ENCODE measurements around the gene SCN3B.

SCN3B gene

GRCh38 chr11:123653827-123654565 is 428 bp downstream of the SCN3B start:
- peak; percentile 68 for DNase-seq

DNA sequence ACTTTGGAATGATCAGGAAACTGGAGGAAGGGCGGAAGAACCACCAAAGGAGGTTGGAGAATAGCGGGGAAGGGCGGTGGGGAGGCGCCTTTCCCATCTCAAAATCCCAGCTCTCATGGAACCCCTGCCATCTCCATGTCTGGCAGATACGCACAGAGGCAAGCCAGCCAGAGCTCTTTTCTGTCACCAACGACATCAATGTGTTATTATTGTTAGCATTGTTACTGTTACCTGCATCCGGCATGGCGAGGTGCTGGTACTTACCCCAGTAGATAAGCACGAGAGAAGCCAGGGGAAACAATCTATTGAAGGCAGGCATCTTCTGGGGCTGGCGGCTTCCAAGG is 969 bp downstream of the SCN3B start:
- no peak for DNase-seq

DNA sequence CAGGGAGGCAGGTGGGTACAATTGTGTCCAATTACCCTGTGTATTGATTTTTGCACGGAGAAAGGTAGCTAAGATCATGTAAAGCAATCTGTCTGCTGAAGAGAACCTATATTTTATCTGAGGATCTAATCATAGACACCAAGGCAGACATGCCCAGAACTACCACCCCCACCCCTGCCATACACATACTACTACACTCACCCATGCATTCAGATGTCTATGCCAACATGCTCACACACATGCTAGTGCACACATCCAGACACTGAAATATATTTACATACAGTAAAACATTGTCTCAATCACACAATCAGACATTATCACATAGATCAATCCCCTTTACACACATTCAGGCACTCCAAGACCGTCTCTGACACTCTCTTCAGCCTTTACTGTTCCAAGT is 1.8 kb downstream of the SCN3B start:
- no peak for DNase-seq

GRCh38 chr11:123650901-123651300 is 3.5 kb downstream of the SCN3B start:
- no peak for DNase-seq

DNA sequence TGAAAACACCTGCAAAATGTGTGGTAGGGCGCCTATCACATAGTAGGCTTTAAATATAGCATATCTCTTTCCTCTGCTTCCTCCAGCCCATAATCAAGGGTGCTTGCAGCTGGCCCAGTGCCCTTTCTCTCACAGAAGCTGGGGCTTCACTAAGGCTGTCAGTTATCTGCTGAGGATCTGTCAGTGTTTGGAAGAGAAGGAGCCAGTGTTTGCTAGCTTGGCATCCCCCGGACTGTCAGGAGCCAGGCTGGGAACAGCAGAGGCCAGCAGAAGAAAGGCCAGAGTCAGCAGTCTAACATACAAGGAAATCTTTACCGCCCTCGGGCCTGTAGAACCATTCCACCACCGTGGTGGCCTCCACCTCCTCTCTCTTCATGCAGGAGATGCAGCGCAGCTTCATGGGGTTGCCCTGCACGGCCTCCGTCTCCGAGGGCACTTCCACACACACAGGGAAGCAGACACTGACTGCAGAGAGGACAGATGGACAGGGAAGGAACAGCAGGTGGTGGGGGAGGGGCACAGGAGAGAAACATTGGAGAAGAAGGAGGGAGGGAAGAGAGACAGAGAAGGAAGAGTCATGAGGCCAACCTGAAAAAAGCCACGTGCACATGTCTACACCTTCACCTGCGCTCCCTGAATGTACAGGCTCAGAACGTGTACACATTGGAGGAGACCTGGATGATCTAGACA is 9.0 kb downstream of the SCN3B start:
- DNase-seq: no peak

GRCh38 chr11:123642435-123642834 is 12.0 kb downstream of the SCN3B start:
- no peak for DNase-seq

- no peak for DNase-seq
These were observed 13.0 kb downstream of the SCN3B start for GRCh38 chr11:123641495-123641840.

- DNase-seq: peak; percentile 52
These were observed 13.5 kb downstream of the SCN3B start for GRCh38 chr11:123640677-123641494.

- DNase-seq: no peak
These were observed 14.4 kb downstream of the SCN3B start for GRCh38 chr11:123640029-123640428.

GRCh38 chr11:123630126-123630608 is 24.3 kb downstream of the SCN3B start:
- DNase-seq: no peak

DNA sequence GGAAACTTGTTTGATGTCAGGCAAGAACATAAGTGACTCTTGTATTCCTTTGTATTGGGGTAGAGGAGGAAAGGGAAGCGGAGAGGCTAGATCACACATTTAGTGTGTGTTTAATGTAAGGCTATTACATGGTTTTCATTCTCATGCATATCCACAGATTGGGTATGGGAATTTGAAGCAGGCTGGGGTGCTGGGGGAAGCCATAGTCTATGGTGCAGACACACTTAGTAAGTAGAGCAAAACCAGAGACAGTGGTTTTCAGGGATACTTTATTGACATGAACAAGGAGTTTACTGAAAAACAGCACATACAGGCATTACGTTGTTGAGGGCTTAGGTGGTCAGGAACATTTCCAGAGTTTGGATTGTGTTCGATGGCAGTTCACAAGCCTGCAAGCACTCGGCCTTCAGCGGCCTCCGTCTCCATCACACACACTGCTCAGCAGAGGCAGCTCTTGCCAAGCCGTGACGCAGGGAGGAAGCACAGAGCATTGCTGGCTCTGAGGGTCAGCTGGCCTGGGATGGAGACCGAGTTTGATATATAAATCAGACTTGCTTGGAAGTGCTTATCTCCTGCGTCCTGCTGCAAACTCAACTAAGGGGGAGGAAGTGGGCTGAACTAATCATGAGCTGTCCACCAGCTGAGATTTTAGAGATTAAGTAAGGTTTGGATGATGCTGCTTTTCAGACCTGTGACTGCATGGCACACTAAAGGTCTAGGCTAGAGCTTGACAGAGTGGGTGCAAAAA is 25.3 kb downstream of the SCN3B start:
- DNase-seq: no peak

GRCh38 chr11:123624974-123625373 is 29.4 kb downstream of the SCN3B start:
- no peak for DNase-seq

GRCh38 chr11:123622576-123622975 is 31.8 kb downstream of the SCN3B start:
- no peak for DNase-seq

DNA sequence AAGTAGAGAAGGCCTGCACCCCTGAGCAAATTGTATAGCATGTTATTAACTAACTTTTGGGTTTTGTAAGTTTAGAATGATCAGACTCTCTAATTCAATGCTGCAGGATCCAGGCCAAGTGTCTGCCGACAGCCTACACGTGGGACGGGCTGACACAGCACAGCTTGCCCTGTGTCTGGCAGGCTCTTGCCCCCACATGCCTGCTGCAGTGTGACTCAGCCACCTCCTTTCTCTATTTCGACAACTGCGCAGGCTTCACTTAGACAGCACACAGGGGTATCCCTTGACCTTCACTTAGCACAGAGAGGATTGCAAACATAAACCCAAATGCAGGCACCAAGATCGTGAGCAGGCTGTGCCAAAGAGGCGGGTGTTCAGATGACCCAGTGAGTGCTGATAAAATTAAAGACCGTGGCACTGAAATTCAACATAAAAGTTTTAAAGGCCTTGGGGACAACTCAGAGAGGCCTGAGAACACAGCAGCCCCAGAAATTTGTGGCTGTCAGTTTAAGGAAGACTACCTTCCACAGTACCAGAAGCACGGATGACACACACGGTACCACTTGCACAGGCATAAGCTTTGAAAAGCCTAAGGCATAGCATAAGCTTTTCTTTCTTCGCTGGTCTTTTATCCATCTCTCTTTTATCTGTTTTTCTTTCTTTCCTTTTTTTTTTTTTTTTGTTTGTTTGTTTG is 37.8 kb downstream of the SCN3B start:
- DNase-seq: no peak

DNA sequence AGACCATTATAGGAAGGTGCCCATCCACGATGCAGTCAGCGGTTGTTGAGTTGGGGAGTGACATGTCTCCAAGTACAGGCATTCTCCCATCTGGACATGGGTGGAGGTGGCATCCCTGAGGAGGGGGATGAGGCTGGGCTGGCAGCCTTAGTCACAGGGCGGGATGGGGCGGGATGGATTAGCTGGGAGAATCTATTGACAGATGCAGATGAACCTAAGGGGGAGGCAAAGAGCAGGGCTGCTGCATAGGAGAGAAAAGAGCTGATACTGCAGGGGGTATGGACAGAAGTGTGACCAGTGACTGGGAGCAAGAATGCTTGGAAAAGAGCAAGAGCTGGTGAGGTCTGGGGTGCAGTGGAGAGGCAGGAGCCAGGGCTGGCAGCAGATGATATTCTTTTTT is 42.7 kb downstream of the SCN3B start:
- no peak for DNase-seq

- no peak for DNase-seq
These were observed 45.5 kb downstream of the SCN3B start for GRCh38 chr11:123608945-123609344.

DNA sequence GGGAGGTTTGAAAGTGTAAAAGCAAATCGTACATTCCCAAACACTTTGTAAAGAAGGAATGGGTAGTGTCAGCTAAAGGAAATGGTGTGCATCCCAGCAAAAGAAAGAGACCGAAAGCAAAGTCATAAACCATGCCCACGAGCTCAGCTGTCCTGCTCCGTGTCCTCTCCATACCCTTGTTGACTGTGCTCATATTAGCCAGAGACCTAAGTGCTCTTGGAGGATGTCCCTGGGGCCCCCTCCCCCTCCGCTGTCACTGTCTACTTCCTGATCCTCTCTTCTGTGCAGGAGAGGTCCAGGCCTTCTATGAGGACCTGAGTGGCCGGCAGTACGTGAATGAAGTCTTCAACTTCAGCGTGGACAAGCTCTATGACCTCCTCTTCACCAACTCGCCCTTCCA is 46.1 kb downstream of the SCN3B start:
- no peak for DNase-seq

DNA sequence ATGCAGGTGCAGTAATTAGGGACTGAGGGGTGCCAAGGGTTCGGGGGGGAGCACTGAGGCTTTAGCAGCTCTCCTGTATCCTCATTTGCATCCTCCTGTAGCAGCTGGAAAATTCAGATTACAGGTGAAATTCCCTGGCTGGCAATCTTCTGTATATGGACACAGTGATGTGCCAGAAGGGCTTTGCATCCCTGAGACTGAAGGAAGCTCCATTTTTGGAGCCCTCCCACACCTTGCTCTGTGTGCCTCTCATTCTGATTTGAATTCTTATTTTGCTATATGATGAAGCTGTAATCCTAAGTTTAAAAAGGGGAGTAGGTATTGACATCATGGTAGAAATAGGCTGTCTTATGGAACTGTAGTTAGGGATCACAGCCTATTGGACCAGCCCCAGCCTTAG is 46.6 kb downstream of the SCN3B start:
- DNase-seq: no peak

DNA sequence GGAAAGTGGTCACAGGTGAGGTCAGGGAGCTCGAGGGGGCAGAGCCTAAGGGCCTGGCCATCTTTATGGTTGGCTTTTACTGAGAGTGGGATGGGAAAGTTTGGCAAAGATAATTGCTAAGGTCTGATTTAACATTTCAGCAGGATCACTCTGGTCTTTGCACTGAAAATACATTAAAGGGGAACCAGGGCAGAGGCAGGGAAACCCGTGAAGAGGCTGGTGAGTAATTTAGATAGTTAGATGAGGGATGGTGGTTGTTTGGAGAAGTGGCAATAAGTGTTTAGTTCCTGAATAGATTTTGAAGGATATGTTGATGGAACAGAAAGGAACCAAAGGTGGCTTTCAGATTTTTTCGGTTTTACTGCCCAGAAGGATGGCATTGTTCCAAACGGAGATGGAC is 50.8 kb downstream of the SCN3B start:
- peak; percentile 4 for DNase-seq

GRCh38 chr11:123601743-123602142 is 52.7 kb downstream of the SCN3B start:
- DNase-seq: no peak

DNA sequence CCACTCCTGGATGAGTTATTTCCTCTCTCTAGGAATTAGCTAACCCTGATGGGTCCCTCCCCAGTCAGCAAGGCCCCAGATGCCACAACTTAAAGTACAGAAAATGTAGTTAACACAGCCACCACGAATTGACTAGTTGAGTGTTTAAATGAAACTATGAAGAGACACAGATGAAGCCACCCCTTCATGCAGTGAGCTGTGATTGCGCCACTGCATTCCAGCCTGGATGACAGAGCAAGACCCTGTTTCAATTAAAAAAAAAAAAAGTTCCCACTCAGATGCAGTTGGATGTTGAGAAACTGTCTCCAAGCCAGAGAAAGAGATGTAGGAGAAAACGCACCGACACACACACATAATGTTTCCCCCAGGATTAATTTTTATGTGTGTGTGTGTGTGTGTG is 53.3 kb downstream of the SCN3B start:
- no peak for DNase-seq

- DNase-seq: no peak
These were observed 56.6 kb downstream of the SCN3B start for GRCh38 chr11:123597859-123598258.

- no peak for DNase-seq
These were observed 59.5 kb downstream of the SCN3B start for GRCh38 chr11:123594921-123595320.

Measured in NCI-H1092 treated with DMSO at 0.1 percent for 48 hours (cell line).